Measurements from ENCODE around the gene TUNAR. TPM values are rescaled to one million over a fixed set of nuclear protein-coding genes. Genes with fewer than 3 reads are reported as not detected.

Gene TUNAR
- total RNA-seq, 1 donor from 2014 or later = not detected

- Mint-ChIP-seq H3K4me1 (no peaks in the 10 kb centered on the region), H3K27me3 (ENCODE audit: low read depth) (peaks cover 57% of the 10 kb centered on the region), H3K9me3 (no peaks in the 10 kb centered on the region), H3K27ac (no peak overlapping the region), H3K4me3 (no peak overlapping the region), H3K36me3 (no peaks in the 10 kb centered on the region)
- TF ChIP-seq CTCF (IDR thresholded peaks at IDR 0.05; ENCODE audit: unreplicated experiment) = no peak
- DNase-seq (ENCODE audit: low spot score in 2 of 2, unreplicated experiment in 2 of 2) = no peak
Observed at GRCh38 chr14:95884377-95884776, 7.7 kb downstream of the TUNAR start.

GRCh38 chr14:95885278-95885677 is 8.6 kb downstream of the TUNAR start:
- Mint-ChIP-seq H3K36me3 (no peaks in the 10 kb centered on the region), H3K27ac (no peak overlapping the region), H3K27me3 (ENCODE audit: low read depth) (peaks cover 56% of the 10 kb centered on the region), H3K9me3 (no peaks in the 10 kb centered on the region), H3K4me3 (no peak overlapping the region), H3K4me1 (no peaks in the 10 kb centered on the region)
- TF ChIP-seq CTCF (IDR thresholded peaks at IDR 0.05; ENCODE audit: unreplicated experiment) = no peak
- DNase-seq (ENCODE audit: low spot score in 2 of 2, unreplicated experiment in 2 of 2) = no peak

- H3K36me3 Mint-ChIP-seq = no peaks in the 10 kb centered on the region
- H3K4me1 Mint-ChIP-seq = no peaks in the 10 kb centered on the region
- no peak overlapping the region for H3K4me3 Mint-ChIP-seq
- DNase-seq (ENCODE audit: low spot score in 2 of 2, unreplicated experiment in 2 of 2) = no peak
- no peak overlapping the region for H3K27ac Mint-ChIP-seq
- peaks cover 54% of the 10 kb centered on the region for H3K27me3 Mint-ChIP-seq (ENCODE audit: low read depth)
- no peaks in the 10 kb centered on the region for H3K9me3 Mint-ChIP-seq
- no peak for TF ChIP-seq CTCF (IDR thresholded peaks at IDR 0.05; ENCODE audit: unreplicated experiment)
Observed at GRCh38 chr14:95885866-95886265, 9.2 kb downstream of the TUNAR start.

- Mint-ChIP-seq H3K4me1 (no peaks in the 10 kb centered on the region), H3K9me3 (no peaks in the 10 kb centered on the region), H3K27me3 (ENCODE audit: low read depth) (peaks cover 53% of the 10 kb centered on the region), H3K27ac (no peak overlapping the region), H3K4me3 (no peak overlapping the region), H3K36me3 (no peaks in the 10 kb centered on the region)
- TF ChIP-seq CTCF (IDR thresholded peaks at IDR 0.05; ENCODE audit: unreplicated experiment) = no peak
- no peak for DNase-seq (ENCODE audit: low spot score in 2 of 2, unreplicated experiment in 2 of 2)
Observed at GRCh38 chr14:95886366-95887056, 9.9 kb downstream of the TUNAR start.

GRCh38 chr14:95887351-95887750 is 10.7 kb downstream of the TUNAR start:
- Mint-ChIP-seq H3K36me3 (no peaks in the 10 kb centered on the region), H3K9me3 (no peaks in the 10 kb centered on the region), H3K27ac (no peak overlapping the region), H3K4me1 (no peaks in the 10 kb centered on the region), H3K27me3 (ENCODE audit: low read depth) (peaks cover 52% of the 10 kb centered on the region), H3K4me3 (no peak overlapping the region)
- no peak for DNase-seq (ENCODE audit: low spot score in 2 of 2, unreplicated experiment in 2 of 2)
- TF ChIP-seq CTCF (IDR thresholded peaks at IDR 0.05; ENCODE audit: unreplicated experiment) = no peak
